GM12878 (cell line): Measurements from ENCODE around the gene ELL2. TPM values are rescaled to one million over a fixed set of nuclear protein-coding genes. Genes with fewer than 3 reads are reported as not detected.

Source experiments
- CREM ChIP-seq: IDR thresholded peaks from 2 replicates; pipeline ENCODE4 v1.6.1; 2014; ENCODE audit warnings: antibody characterized with exemption, low read depth
- DPF2 ChIP-seq: fragments of 450-650 bp; IDR thresholded peaks from 2 replicates; pipeline ENCODE4 v1.6.1; 2017; ENCODE audit warnings: mild to moderate bottlenecking
- EP300 ChIP-seq, 2 experiments: fragments of 150-350 bp in 1 of 2; IDR thresholded peaks; 2 replicates each; pipeline ENCODE4 v1.6.1; 2011 to 2012; ENCODE audit warnings: low read depth in 2 of 2, low read length in 2 of 2, borderline replicate concordance in 1 of 2, improper control_type of control experiment in 1 of 2, inconsistent platforms in 1 of 2; ENCODE audit not compliant: control insufficient read depth in 1 of 2
- GABPA ChIP-seq: IDR thresholded peaks from 2 replicates; pipeline ENCODE4 v1.6.1; 2014; ENCODE audit warnings: antibody characterized with exemption, low read depth, mild to moderate bottlenecking, inconsistent platforms
- HDAC2 ChIP-seq: fragments of 200-600 bp; sonication (generic); IDR thresholded peaks from 2 replicates; pipeline ENCODE4 v1.6.1; 2017
- HDGF ChIP-seq: fragments of 450-650 bp; IDR thresholded peaks from 2 replicates; pipeline ENCODE4 v1.6.1; 2016; ENCODE audit warnings: antibody characterized with exemption
- IRF4 ChIP-seq: IDR thresholded peaks from 2 replicates; pipeline ENCODE4 v1.6.1; 2011; ENCODE audit warnings: low read depth, low read length
- JUND ChIP-seq: IDR thresholded peaks from 2 replicates; pipeline ENCODE4 v1.6.1; 2012; ENCODE audit warnings: low read depth, mild to moderate bottlenecking, low read length, improper control_type of control experiment, moderate library complexity
- KLF5 ChIP-seq: fragments of 450-650 bp; IDR thresholded peaks from 2 replicates; pipeline ENCODE4 v1.6.1; 2014; ENCODE audit warnings: mild to moderate bottlenecking; ENCODE audit not compliant: partially characterized antibody
- NBN ChIP-seq: fragments of 450-650 bp; IDR thresholded peaks from 2 replicates; pipeline ENCODE4 v1.6.1; 2016
- PAX8 ChIP-seq: fragments of 450-650 bp; IDR thresholded peaks from 2 replicates; pipeline ENCODE4 v1.6.1; 2017; ENCODE audit warnings: mild to moderate bottlenecking, moderate library complexity
- POLR2A ChIP-seq: IDR thresholded peaks from 2 replicates; pipeline ENCODE4 v1.6.1; 2011; ENCODE audit warnings: low read depth, mild to moderate bottlenecking, low read length
- POLR2AphosphoS2 ChIP-seq: IDR thresholded peaks from 2 replicates; pipeline ENCODE4 v1.6.1; 2011; ENCODE audit warnings: low read depth, mild to moderate bottlenecking, low read length, improper control_type of control experiment, moderate library complexity
- RUNX3 ChIP-seq: IDR thresholded peaks from 2 replicates; pipeline ENCODE4 v1.6.1; 2012; ENCODE audit warnings: low read length, inconsistent platforms
- SMAD5 ChIP-seq: IDR thresholded peaks from 2 replicates; pipeline ENCODE4 v1.6.1; 2016; ENCODE audit warnings: antibody characterized with exemption, low read depth
- TCF12 ChIP-seq: IDR thresholded peaks from 2 replicates; pipeline ENCODE4 v1.6.1; 2011; ENCODE audit warnings: low read depth, mild to moderate bottlenecking, low read length
- TCF3 ChIP-seq: IDR thresholded peaks from 2 replicates; pipeline ENCODE4 v1.6.1; 2012; ENCODE audit warnings: low read depth, mild to moderate bottlenecking, low read length, borderline replicate concordance; ENCODE audit not compliant: insufficient read depth
- WRNIP1 ChIP-seq: IDR thresholded peaks from 2 replicates; pipeline ENCODE4 v1.6.1; 2011; ENCODE audit warnings: low read depth, low read length, improper control_type of control experiment, borderline replicate concordance
- YBX1 ChIP-seq: fragments of 450-650 bp; IDR thresholded peaks from 2 replicates; pipeline ENCODE4 v1.6.1; 2016; ENCODE audit warnings: antibody characterized with exemption
- ZBED1 ChIP-seq: IDR thresholded peaks from 2 replicates; pipeline ENCODE4 v1.6.1; 2016; ENCODE audit warnings: borderline replicate concordance
- polyA plus RNA-seq, 11 experiments: library from polyadenylated mRNA; depleted of rRNA in 4 of 11; unstranded in 6 of 11; stranded (reverse) in 5 of 11; fragments of >200 nt; fragmentation: Nextera tagmentation in 4 of 11; fragmentation: Illumina TruSeq in 1 of 11; extraction: Ambion mirVana in 4 of 11; extraction: Trizol in 1 of 11; gene quantifications; 1 replicate in 1 of 11; 2 replicates in 10 of 11; pipeline versions ENCODE4 v1.2.1 to v1.2.3, GENCODE V29; 2011 to 2016; ENCODE audit warnings: inconsistent platforms in 2 of 11, missing spikeins in 2 of 11, low read depth in 1 of 11
- total RNA-seq, 4 experiments: library from RNA; depleted of rRNA in 3 of 4; stranded (reverse); fragments of >200 nt in 3 of 4; fragmentation: Illumina TruSeq in 1 of 4; extraction: Trizol in 1 of 4; gene quantifications; 2 replicates each; pipeline versions ENCODE4 v1.2.1 to v1.2.3, GENCODE V29; 2013 to 2021
- TF ChIP-seq, protein P1 (sequence below): fragments of 450-650 bp; IDR thresholded peaks from 2 replicates; pipeline ENCODE4 v1.6.1; 2018; ENCODE audit warnings: mild to moderate bottlenecking, low read depth, moderate library complexity; ENCODE audit not compliant: partially characterized antibody
- TF ChIP-seq, protein P2 (sequence below): fragments of 450-650 bp; IDR thresholded peaks from 2 replicates; pipeline ENCODE4 v1.6.1; 2017; ENCODE audit warnings: mild to moderate bottlenecking
- TF ChIP-seq, protein P3 (sequence below): IDR thresholded peaks from 2 replicates; pipeline ENCODE4 v1.6.1; 2012; ENCODE audit warnings: low read depth, low read length, improper control_type of control experiment
- TF ChIP-seq, protein P4 (sequence below): fragments of 450-650 bp; conservative IDR thresholded peaks from 2 replicates; pipeline ENCODE4 v1.6.1; 2017; ENCODE audit warnings: mild to moderate bottlenecking, moderate library complexity

Gene ELL2
- total and polyA plus RNA-seq, 10 of the 15 experiments (the other 5 are each of a cell fraction or from before 2014, with no cell fraction given): 24.2 to 91.4 (median 57.4) TPM

DNA sequence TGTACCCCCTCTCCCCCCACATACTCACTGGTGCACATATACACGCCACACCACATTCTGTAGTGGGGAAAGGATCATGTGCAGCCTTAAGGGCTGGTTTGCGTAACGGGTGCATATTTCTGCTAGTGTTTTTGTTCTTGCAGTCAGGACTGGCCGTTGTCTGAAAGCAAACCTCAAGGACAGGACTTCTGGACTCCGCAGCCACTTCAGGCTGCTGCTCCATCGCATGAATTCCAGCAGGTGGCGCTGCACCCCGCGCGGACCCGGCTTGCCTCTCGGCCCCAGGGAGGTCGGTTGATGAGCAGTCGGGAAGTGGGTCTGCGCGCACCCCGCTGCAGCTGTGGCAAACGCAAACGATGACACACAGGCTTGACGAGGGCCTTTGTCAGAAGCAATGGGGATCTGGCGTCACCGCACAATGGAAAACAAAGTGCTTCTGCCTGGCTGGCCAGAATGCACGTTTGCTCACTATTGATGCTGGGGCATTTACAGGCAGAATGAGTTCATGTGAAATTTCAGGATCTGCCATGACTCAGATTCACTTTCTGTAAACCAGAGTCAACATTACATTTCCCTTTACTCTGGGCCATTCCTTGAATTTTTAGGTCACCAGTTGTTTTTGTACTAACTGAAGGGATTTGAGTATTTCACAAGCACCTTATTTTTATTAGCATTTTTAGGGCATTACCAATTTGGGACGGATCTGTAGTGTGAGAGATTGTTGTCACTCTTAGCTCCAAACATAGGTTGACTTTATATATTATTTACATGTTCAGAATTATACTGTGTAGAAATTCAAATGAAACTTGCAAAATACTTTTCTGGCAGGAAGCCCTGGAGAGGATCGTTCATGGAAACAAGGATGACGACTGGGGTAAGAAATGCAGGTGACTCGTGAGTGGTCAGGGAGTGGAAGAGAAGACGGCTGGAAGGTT is 102.7 kb downstream of the ELL2 start (continued):
- TF ChIP-seq PAX8 (no peak), IRF4 (0 out of 2 replicates have a peak, but pooled peaks have one; percentile 37), NBN (peak; percentile 68), HDGF (peak; percentile 71; the same call in 1 of the 2 replicates), POLR2A (no peak), TCF3 (peak; percentile 70; the same call in 1 of the 2 replicates), YBX1 (no peak), WRNIP1 (peak; percentile 68; the same call in 1 of the 2 replicates), DPF2 (0 out of 2 replicates have a peak, but pooled peaks have one; percentile 36), GABPA (no peak), CREM (peak; percentile 89), KLF5 (no peak), RUNX3 (peak; percentile 2; the same call in 1 of the 2 replicates), POLR2AphosphoS2 (no peak), HDAC2 (no peak), JUND (no peak), EP300 (IDR thresholded peaks at IDR 0.05; ENCODE audit: borderline replicate concordance in 1 of 2, control insufficient read depth in 1 of 2, low read depth in 2 of 2, low read length in 2 of 2) (no peak), SMAD5 (no peak), ZBED1 (no peak), TCF12 (peak; percentile 73; the same call in 1 of the 2 replicates)
- TF ChIP-seq, protein P1, sequence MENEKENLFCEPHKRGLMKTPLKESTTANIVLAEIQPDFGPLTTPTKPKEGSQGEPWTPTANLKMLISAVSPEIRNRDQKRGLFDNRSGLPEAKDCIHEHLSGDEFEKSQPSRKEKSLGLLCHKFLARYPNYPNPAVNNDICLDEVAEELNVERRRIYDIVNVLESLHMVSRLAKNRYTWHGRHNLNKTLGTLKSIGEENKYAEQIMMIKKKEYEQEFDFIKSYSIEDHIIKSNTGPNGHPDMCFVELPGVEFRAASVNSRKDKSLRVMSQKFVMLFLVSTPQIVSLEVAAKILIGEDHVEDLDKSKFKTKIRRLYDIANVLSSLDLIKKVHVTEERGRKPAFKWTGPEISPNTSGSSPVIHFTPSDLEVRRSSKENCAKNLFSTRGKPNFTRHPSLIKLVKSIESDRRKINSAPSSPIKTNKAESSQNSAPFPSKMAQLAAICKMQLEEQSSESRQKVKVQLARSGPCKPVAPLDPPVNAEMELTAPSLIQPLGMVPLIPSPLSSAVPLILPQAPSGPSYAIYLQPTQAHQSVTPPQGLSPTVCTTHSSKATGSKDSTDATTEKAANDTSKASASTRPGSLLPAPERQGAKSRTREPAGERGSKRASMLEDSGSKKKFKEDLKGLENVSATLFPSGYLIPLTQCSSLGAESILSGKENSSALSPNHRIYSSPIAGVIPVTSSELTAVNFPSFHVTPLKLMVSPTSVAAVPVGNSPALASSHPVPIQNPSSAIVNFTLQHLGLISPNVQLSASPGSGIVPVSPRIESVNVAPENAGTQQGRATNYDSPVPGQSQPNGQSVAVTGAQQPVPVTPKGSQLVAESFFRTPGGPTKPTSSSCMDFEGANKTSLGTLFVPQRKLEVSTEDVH: no peak
- TF ChIP-seq, protein P2, sequence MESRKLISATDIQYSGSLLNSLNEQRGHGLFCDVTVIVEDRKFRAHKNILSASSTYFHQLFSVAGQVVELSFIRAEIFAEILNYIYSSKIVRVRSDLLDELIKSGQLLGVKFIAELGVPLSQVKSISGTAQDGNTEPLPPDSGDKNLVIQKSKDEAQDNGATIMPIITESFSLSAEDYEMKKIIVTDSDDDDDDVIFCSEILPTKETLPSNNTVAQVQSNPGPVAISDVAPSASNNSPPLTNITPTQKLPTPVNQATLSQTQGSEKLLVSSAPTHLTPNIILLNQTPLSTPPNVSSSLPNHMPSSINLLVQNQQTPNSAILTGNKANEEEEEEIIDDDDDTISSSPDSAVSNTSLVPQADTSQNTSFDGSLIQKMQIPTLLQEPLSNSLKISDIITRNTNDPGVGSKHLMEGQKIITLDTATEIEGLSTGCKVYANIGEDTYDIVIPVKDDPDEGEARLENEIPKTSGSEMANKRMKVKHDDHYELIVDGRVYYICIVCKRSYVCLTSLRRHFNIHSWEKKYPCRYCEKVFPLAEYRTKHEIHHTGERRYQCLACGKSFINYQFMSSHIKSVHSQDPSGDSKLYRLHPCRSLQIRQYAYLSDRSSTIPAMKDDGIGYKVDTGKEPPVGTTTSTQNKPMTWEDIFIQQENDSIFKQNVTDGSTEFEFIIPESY: no peak
- TF ChIP-seq, protein P3, sequence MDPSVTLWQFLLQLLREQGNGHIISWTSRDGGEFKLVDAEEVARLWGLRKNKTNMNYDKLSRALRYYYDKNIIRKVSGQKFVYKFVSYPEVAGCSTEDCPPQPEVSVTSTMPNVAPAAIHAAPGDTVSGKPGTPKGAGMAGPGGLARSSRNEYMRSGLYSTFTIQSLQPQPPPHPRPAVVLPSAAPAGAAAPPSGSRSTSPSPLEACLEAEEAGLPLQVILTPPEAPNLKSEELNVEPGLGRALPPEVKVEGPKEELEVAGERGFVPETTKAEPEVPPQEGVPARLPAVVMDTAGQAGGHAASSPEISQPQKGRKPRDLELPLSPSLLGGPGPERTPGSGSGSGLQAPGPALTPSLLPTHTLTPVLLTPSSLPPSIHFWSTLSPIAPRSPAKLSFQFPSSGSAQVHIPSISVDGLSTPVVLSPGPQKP: no peak
- TF ChIP-seq, protein P4, sequence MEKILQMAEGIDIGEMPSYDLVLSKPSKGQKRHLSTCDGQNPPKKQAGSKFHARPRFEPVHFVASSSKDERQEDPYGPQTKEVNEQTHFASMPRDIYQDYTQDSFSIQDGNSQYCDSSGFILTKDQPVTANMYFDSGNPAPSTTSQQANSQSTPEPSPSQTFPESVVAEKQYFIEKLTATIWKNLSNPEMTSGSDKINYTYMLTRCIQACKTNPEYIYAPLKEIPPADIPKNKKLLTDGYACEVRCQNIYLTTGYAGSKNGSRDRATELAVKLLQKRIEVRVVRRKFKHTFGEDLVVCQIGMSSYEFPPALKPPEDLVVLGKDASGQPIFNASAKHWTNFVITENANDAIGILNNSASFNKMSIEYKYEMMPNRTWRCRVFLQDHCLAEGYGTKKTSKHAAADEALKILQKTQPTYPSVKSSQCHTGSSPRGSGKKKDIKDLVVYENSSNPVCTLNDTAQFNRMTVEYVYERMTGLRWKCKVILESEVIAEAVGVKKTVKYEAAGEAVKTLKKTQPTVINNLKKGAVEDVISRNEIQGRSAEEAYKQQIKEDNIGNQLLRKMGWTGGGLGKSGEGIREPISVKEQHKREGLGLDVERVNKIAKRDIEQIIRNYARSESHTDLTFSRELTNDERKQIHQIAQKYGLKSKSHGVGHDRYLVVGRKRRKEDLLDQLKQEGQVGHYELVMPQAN: no peak
